Measurements from ENCODE around the gene NEO1. TPM values are rescaled to one million over a fixed set of nuclear protein-coding genes. Genes with fewer than 3 reads are reported as not detected.

NEO1 gene
- polyA plus RNA-seq, 1 donor (not counting 4 experiments of a cell fraction or from before 2014, with no cell fraction given) = 4.4 TPM

DNA sequence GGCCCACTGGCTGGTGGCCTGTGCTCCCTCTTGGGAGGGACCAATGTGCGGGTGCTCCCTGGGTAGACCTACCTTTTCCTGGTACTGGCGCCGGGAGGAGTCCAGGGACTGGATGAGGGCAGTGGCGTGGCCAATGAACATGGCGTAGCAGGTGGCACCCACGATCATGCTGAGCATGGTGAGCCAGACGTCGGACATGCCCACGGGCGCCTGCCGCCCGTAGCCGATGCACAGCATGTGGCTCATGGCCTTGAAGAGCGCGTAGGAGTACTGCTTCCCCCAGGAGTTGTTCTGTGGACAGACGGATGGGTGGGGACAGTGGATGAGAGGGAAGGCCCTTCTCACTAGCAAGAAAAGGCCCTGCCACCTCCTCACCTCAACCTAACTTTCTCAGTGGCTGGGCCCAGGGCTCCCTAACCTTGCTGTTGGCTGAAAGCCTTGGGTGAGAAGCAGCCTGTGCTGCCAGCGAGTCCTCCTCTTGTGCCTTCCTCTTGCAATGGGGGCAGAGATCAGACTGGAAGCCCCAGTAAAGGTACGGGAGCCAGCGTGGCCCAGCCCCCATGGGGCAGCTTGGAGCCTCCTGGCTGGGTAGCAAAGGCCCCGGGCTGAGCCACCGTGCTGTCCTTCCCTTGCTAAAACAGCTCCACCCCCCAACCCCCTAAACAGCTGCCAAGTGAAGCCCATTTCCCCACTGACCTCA is 277.4 kb downstream of the NEO1 start:
- Histone ChIP-seq H2AFZ (ENCODE audit: control insufficient read depth, low read length) (no peak overlapping the region), H3K4me2 (ENCODE audit: control insufficient read depth, extremely low read depth, insufficient read depth, low read depth, low read length) (no peak overlapping the region), H3K9me1 (ENCODE audit: control insufficient read depth, extremely low read depth, insufficient read depth, low read length) (no peaks in the 10 kb centered on the region), H3K4me1 (ENCODE audit: control insufficient read depth, extremely low read depth, insufficient read depth, low read length) (no peaks in the 10 kb centered on the region), H3K4me3 (ENCODE audit: control insufficient read depth in 2 of 3, extremely low read depth in 1 of 3, insufficient read depth in 2 of 3, low read depth in 1 of 3, low read length in 3 of 3) (no peak overlapping the region), H3K9me3 (ENCODE audit: control insufficient read depth, low read depth, low read length) (no peaks in the 10 kb centered on the region), H3K27me3 (ENCODE audit: control insufficient read depth, extremely low read depth, insufficient read depth, low read length) (no peaks in the 10 kb centered on the region), H3K36me3 (ENCODE audit: control insufficient read depth in 2 of 2, extremely low read depth in 1 of 2, insufficient read depth in 2 of 2, low read length in 2 of 2) (no peaks in the 10 kb centered on the region), H3K9ac (ENCODE audit: control insufficient read depth, extremely low read depth, insufficient read depth, low read length) (no peak overlapping the region), H3K79me2 (ENCODE audit: control insufficient read depth, insufficient read depth, low read length) (no peaks in the 10 kb centered on the region), H3K27ac (ENCODE audit: control insufficient read depth, insufficient read depth, low read length) (no peak overlapping the region), H4K20me1 (ENCODE audit: control insufficient read depth, extremely low read depth, insufficient read depth, low read length) (no peaks in the 10 kb centered on the region)
- dilution Hi-C loops (cut with MboI; ENCODE audit: extremely low pct_ligation_motif_present, low sequenced_read_pairs) = no loop called here
- FAIRE-seq = no peak
- no peak for DNase-seq (ENCODE audit: low read depth, low spot score)
- TF ChIP-seq EZH2 (IDR thresholded peaks at IDR 0.05; ENCODE audit: low read length) = no peak
- TF ChIP-seq, protein P1, sequence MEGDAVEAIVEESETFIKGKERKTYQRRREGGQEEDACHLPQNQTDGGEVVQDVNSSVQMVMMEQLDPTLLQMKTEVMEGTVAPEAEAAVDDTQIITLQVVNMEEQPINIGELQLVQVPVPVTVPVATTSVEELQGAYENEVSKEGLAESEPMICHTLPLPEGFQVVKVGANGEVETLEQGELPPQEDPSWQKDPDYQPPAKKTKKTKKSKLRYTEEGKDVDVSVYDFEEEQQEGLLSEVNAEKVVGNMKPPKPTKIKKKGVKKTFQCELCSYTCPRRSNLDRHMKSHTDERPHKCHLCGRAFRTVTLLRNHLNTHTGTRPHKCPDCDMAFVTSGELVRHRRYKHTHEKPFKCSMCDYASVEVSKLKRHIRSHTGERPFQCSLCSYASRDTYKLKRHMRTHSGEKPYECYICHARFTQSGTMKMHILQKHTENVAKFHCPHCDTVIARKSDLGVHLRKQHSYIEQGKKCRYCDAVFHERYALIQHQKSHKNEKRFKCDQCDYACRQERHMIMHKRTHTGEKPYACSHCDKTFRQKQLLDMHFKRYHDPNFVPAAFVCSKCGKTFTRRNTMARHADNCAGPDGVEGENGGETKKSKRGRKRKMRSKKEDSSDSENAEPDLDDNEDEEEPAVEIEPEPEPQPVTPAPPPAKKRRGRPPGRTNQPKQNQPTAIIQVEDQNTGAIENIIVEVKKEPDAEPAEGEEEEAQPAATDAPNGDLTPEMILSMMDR (optimal IDR thresholded peaks at IDR 0.05 in 1 of 3, IDR thresholded peaks at IDR 0.05 in 1 of 3, conservative IDR thresholded peaks at IDR 0.05 in 1 of 3; ENCODE audit: extremely low read depth in 1 of 3, insufficient read depth in 2 of 3, low read length in 3 of 3) = no peak

DNA sequence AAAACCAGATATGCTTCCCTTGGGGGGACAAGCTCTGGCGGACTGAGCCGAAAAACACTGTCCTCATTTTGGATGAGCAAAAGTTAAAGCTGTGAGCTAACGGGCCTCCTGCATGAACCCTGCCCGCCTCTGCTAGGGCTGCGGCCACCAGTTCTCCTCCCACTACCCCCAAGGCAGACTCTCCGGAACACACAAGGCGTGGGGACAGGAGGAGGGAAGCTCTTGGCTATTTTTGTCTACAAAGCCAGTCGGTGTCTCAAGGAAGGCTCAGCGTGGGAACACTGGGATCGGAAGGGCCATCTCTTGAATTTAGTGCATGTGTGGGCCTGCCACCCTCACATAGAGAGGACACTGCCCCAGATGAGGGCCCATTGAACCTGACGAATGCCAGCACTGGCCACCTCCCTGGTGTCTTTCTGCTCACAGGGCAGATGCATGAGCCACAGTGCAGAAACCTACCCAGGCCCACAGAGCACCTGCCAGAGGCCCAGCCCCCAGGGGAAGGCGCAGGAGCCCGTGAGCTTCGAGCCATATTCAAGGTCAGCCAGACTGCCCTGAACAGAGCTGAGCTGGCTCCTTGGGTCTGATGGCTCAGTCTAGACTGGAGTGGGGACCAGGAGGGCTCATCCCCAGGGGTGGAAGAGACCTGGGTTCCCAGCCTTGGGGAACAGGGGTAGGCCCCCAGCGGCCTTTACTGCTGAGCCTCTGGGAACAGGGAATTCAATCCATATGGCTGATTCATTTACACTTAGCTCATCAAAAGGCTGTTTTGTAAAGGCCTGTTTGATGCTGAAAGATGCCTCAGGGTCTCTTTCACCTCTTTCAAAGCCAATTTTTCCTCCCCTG is 278.2 kb downstream of the NEO1 start:
- H3K36me3 ChIP-seq (ENCODE audit: control insufficient read depth in 2 of 2, extremely low read depth in 1 of 2, insufficient read depth in 2 of 2, low read length in 2 of 2) = no peaks in the 10 kb centered on the region
- FAIRE-seq = no peak
- H3K4me3 ChIP-seq (ENCODE audit: control insufficient read depth in 2 of 3, extremely low read depth in 1 of 3, insufficient read depth in 2 of 3, low read depth in 1 of 3, low read length in 3 of 3) = no peak overlapping the region
- dilution Hi-C loops (cut with MboI; ENCODE audit: extremely low pct_ligation_motif_present, low sequenced_read_pairs) = no loop called here
- no peaks in the 10 kb centered on the region for H3K27me3 ChIP-seq (ENCODE audit: control insufficient read depth, extremely low read depth, insufficient read depth, low read length)
- TF ChIP-seq, protein P1 (optimal IDR thresholded peaks at IDR 0.05 in 1 of 3, IDR thresholded peaks at IDR 0.05 in 1 of 3, conservative IDR thresholded peaks at IDR 0.05 in 1 of 3; ENCODE audit: extremely low read depth in 1 of 3, insufficient read depth in 2 of 3, low read length in 3 of 3) = no peak
- TF ChIP-seq EZH2 (IDR thresholded peaks at IDR 0.05; ENCODE audit: low read length) = no peak
- no peaks in the 10 kb centered on the region for H3K79me2 ChIP-seq (ENCODE audit: control insufficient read depth, insufficient read depth, low read length)
- DNase-seq (ENCODE audit: low read depth, low spot score) = no peak
- no peaks in the 10 kb centered on the region for H3K9me1 ChIP-seq (ENCODE audit: control insufficient read depth, extremely low read depth, insufficient read depth, low read length)
- H4K20me1 ChIP-seq (ENCODE audit: control insufficient read depth, extremely low read depth, insufficient read depth, low read length) = no peaks in the 10 kb centered on the region
- H3K4me2 ChIP-seq (ENCODE audit: control insufficient read depth, extremely low read depth, insufficient read depth, low read depth, low read length) = no peak overlapping the region
- no peak overlapping the region for H3K27ac ChIP-seq (ENCODE audit: control insufficient read depth, insufficient read depth, low read length)
- H3K9ac ChIP-seq (ENCODE audit: control insufficient read depth, extremely low read depth, insufficient read depth, low read length) = no peak overlapping the region
- no peaks in the 10 kb centered on the region for H3K4me1 ChIP-seq (ENCODE audit: control insufficient read depth, extremely low read depth, insufficient read depth, low read length)
- no peak overlapping the region for H2AFZ ChIP-seq (ENCODE audit: control insufficient read depth, low read length)
- no peaks in the 10 kb centered on the region for H3K9me3 ChIP-seq (ENCODE audit: control insufficient read depth, low read depth, low read length)

Measured in keratinocyte (primary cell).